SK-N-SH treated with all-trans-retinoic acid at 6 μM for 48 hours (cell line): ENCODE data around the gene PPT1.

Experiments used
- ATAC-seq: fragments of 200-7000 bp; cut with Tn5 transposase; 3 replicates; pipeline ENCODE4 v1.9.1; 2020; ENCODE audit warnings: mild to moderate bottlenecking, moderate library complexity
- BACH2 ChIP-seq: fragments of 250-450 bp; sonication (Bioruptor Pico); IDR thresholded peaks from 2 replicates; pipeline ENCODE4 v1.9.0; 2021; ENCODE audit warnings: mild to moderate bottlenecking, borderline replicate concordance
- CREB5 ChIP-seq: fragments of 250-450 bp; sonication (Bioruptor Pico); IDR thresholded peaks from 2 replicates; pipeline ENCODE4 v1.5.1; 2020; ENCODE audit warnings: low read depth, mild to moderate bottlenecking, moderate library complexity
- CSDC2 ChIP-seq: fragments of 250-450 bp; sonication (Bioruptor Pico); IDR thresholded peaks from 2 replicates; pipeline ENCODE4 v1.5.0; 2020; ENCODE audit warnings: mild to moderate bottlenecking, moderate library complexity
- CSRNP3 ChIP-seq: fragments of 250-450 bp; sonication (Bioruptor Pico); IDR thresholded peaks from 2 replicates; pipeline ENCODE4 v1.5.1; 2021; ENCODE audit warnings: mild to moderate bottlenecking, moderate library complexity
- ESRRG ChIP-seq: fragments of 250-450 bp; sonication (Bioruptor Pico); IDR thresholded peaks from 2 replicates; pipeline ENCODE4 v1.6.1; 2021; ENCODE audit warnings: mild to moderate bottlenecking
- GLIS3 ChIP-seq: fragments of 250-450 bp; sonication (Bioruptor Pico); IDR thresholded peaks from 2 replicates; pipeline ENCODE4 v1.5.0; 2020; ENCODE audit warnings: mild to moderate bottlenecking, moderate library complexity
- ISL1 ChIP-seq: fragments of 250-450 bp; sonication (Bioruptor Pico); IDR thresholded peaks from 2 replicates; pipeline ENCODE4 v2.1.2; 2022; ENCODE audit warnings: mild to moderate bottlenecking, moderate library complexity
- OSR1 ChIP-seq: fragments of 250-450 bp; sonication (Bioruptor Pico); IDR thresholded peaks from 2 replicates; pipeline ENCODE4 v1.8.0; 2022; ENCODE audit warnings: moderate library complexity, mild to moderate bottlenecking, inconsistent platforms
- PATZ1 ChIP-seq: fragments of 250-450 bp; sonication (Bioruptor Pico); IDR thresholded peaks from 2 replicates; pipeline ENCODE4 v1.8.0; 2020; ENCODE audit warnings: mild to moderate bottlenecking, moderate library complexity, borderline replicate concordance
- POU6F1 ChIP-seq: fragments of 250-450 bp; sonication (Bioruptor Pico); IDR thresholded peaks from 2 replicates; pipeline ENCODE4 v1.8.0; 2021; ENCODE audit warnings: low read depth, mild to moderate bottlenecking, moderate library complexity, borderline replicate concordance
- PPARA ChIP-seq: fragments of 250-450 bp; sonication (Bioruptor Pico); IDR thresholded peaks from 2 replicates; pipeline ENCODE4 v1.5.0; 2020; ENCODE audit warnings: mild to moderate bottlenecking, borderline replicate concordance
- RARB ChIP-seq: fragments of 250-450 bp; sonication (Bioruptor Pico); IDR thresholded peaks from 2 replicates; pipeline ENCODE4 v1.8.0; 2021; ENCODE audit warnings: mild to moderate bottlenecking, moderate library complexity
- SNAI2 ChIP-seq: fragments of 250-450 bp; sonication (Bioruptor Pico); IDR thresholded peaks from 2 replicates; pipeline ENCODE4 v1.5.0; 2020; ENCODE audit warnings: mild to moderate bottlenecking, moderate library complexity
- TCF4 ChIP-seq: fragments of 250-450 bp; sonication (Bioruptor Pico); IDR thresholded peaks from 2 replicates; pipeline ENCODE4 v1.8.0; 2021; ENCODE audit warnings: mild to moderate bottlenecking, moderate library complexity, borderline replicate concordance
- TOX ChIP-seq: fragments of 250-450 bp; sonication (Bioruptor Pico); IDR thresholded peaks from 2 replicates; pipeline ENCODE4 v1.8.0; 2021; ENCODE audit warnings: mild to moderate bottlenecking, moderate library complexity, borderline replicate concordance
- TSHZ2 ChIP-seq: fragments of 250-450 bp; sonication (Bioruptor Pico); IDR thresholded peaks from 2 replicates; pipeline ENCODE4 v1.5.0; 2020; ENCODE audit warnings: mild to moderate bottlenecking, moderate library complexity
- ZC3H10 ChIP-seq: fragments of 250-450 bp; sonication (Bioruptor Pico); IDR thresholded peaks from 2 replicates; pipeline ENCODE4 v1.5.1; 2021; ENCODE audit warnings: mild to moderate bottlenecking, moderate library complexity
- ZFP3 ChIP-seq: fragments of 250-450 bp; sonication (Bioruptor Pico); IDR thresholded peaks from 2 replicates; pipeline ENCODE4 v1.5.0; 2020; ENCODE audit warnings: mild to moderate bottlenecking, moderate library complexity
- ZFP30 ChIP-seq: fragments of 450-650 bp; formaldehyde crosslinking; IDR thresholded peaks from 2 replicates; pipeline ENCODE4 v1.5.0; 2022; ENCODE audit warnings: mild to moderate bottlenecking, moderate library complexity
- ZNF565 ChIP-seq: fragments of 450-650 bp; formaldehyde crosslinking; conservative IDR thresholded peaks from 2 replicates; pipeline ENCODE4 v1.5.0; 2020; ENCODE audit warnings: low read depth, mild to moderate bottlenecking, moderate library complexity
- ZNF70 ChIP-seq: fragments of 450-650 bp; formaldehyde crosslinking; IDR thresholded peaks from 2 replicates; pipeline ENCODE4 v1.5.0; 2020; ENCODE audit warnings: mild to moderate bottlenecking, moderate library complexity
- ZNF8 ChIP-seq: fragments of 450-650 bp; formaldehyde crosslinking; IDR thresholded peaks from 2 replicates; pipeline ENCODE4 v1.5.0; 2020; ENCODE audit warnings: mild to moderate bottlenecking, moderate library complexity

PPT1 gene

GRCh38 chr1:40076895-40077312 is 20.1 kb downstream of the PPT1 start:
- no peak for TF ChIP-seq SNAI2
- TF ChIP-seq CREB5 = no peak
- no peak for TF ChIP-seq ESRRG (CRISPR knock-in tag)
- TF ChIP-seq TSHZ2 (CRISPR knock-in tag) = no peak
- TF ChIP-seq ZNF70 (CRISPR knock-in tag) = no peak
- no peak for TF ChIP-seq ZFP30 (CRISPR knock-in tag)
- no peak for TF ChIP-seq GLIS3
- TF ChIP-seq PATZ1 (CRISPR knock-in tag) = no peak
- no peak for TF ChIP-seq CSRNP3
- no peak for TF ChIP-seq BACH2
- TF ChIP-seq CSDC2 = no peak
- TF ChIP-seq ISL1 = no peak
- TF ChIP-seq ZC3H10 (CRISPR knock-in tag) = no peak
- TF ChIP-seq OSR1 = no peak
- TF ChIP-seq TCF4 (CRISPR knock-in tag) = no peak
- no peak for TF ChIP-seq TOX (CRISPR knock-in tag)
- peak; percentile 69 for ATAC-seq

GRCh38 chr1:40075266-40075665 is 21.8 kb downstream of the PPT1 start:
- TF ChIP-seq ZNF70 (CRISPR knock-in tag) = no peak
- TF ChIP-seq GLIS3 = no peak
- TF ChIP-seq ZFP3 (CRISPR knock-in tag) = no peak
- no peak for ATAC-seq

- no peak for TF ChIP-seq ZFP3 (CRISPR knock-in tag)
- TF ChIP-seq SNAI2 = no peak
- no peak for TF ChIP-seq RARB (CRISPR knock-in tag)
- no peak for TF ChIP-seq GLIS3
- no peak for TF ChIP-seq TOX (CRISPR knock-in tag)
- no peak for TF ChIP-seq POU6F1
- no peak for TF ChIP-seq ZNF8
- TF ChIP-seq ZNF565 (CRISPR knock-in tag) = no peak
- no peak for TF ChIP-seq ESRRG (CRISPR knock-in tag)
- no peak for TF ChIP-seq ISL1
- no peak for TF ChIP-seq CSDC2
- ATAC-seq = no peak
These were observed 24.0 kb downstream of the PPT1 start for GRCh38 chr1:40073062-40073461.

- no peak for TF ChIP-seq ZFP30 (CRISPR knock-in tag)
- no peak for TF ChIP-seq SNAI2
- no peak for TF ChIP-seq ZFP3 (CRISPR knock-in tag)
- TF ChIP-seq RARB (CRISPR knock-in tag) = no peak
- TF ChIP-seq TSHZ2 (CRISPR knock-in tag) = no peak
- no peak for TF ChIP-seq ISL1
- no peak for TF ChIP-seq TCF4 (CRISPR knock-in tag)
- no peak for TF ChIP-seq OSR1
- no peak for TF ChIP-seq ZNF8
- TF ChIP-seq PPARA (CRISPR knock-in tag) = no peak
- no peak for TF ChIP-seq BACH2
- TF ChIP-seq TOX (CRISPR knock-in tag) = no peak
- no peak for ATAC-seq
These were observed 24.9 kb downstream of the PPT1 start for GRCh38 chr1:40072142-40072541.
